NCI-H526 treated with DMSO at 0.1 percent for 48 hours (cell line): Measurements from ENCODE around the gene PKP4.
"Not testable (repeated sequence)": the region's sequence is repeated elsewhere in the genome, so short reads cannot be mapped to it uniquely, and the experiment has no call there.

Source experiments
- DNase-seq: peaks from one replicate; lab custom pipeline; 2025; lab: John Stamatoyannopoulos, UW

PKP4 gene

DNA sequence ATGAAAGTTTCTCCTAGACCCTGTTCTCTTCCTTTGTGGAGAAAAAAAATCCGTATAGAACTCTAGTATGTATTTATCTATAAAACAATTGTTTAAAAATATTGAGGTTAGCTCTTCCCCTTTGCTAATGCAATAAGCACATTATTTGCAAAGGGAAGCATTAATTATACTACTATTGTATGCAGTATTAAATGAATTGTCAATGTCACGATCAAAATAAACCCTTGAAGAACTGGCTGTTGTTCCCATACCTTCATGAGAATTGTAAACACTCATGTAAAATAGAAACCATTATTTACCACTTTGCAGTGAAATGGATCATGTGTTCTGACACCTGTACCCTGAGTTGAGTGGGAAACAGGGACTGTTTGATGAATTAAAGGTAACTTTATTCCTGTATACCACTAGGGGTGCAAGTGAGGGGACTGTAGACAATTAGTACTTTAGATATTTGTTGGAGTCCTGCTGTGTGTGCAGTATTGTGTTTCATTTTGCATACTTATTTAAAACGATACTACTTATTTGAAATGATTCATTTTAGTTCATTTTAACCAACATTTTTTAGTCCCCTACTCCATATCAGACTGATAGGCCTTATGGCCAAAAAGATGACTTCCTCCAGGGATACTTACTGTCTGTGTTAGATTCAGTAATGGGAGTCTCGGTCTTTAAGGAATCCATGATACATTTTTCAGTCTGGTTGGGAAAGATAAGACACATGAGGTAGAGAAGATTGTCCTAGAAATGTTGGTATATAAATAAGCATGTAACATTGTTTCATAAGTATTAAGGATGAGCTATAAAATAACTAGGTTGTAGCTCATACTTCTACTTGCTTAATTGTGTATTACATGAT lies 7.9 kb downstream of the PKP4 start:
- DNase-seq: peak; percentile 33

DNA sequence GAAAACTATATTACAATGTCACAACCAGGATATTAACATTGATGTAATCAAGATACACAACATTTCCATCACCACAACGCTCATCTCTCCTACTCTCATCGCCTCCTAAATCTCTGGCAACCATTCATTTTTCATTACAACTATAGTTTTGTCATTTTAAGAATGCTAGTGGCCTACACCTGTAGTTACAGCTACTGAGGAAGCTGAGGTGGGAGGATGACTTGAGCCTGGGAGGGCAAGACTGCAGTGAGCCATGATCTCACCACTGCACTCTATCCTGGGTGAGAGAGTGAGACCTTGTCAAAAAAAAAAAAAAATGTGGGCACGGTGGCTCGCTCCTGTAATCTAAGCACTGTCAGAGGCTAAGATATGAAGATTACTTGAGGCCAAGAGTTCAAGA lies 10.5 kb downstream of the PKP4 start:
- DNase-seq: no peak

GRCh38 chr2:158472829-158473228 lies 16.1 kb downstream of the PKP4 start:
- not testable (repeated sequence) for DNase-seq

- not testable (repeated sequence) for DNase-seq
Observed at GRCh38 chr2:158473300-158473699, 16.5 kb downstream of the PKP4 start.

GRCh38 chr2:158473719-158474392 lies 17.1 kb downstream of the PKP4 start:
- DNase-seq: no peak

DNA sequence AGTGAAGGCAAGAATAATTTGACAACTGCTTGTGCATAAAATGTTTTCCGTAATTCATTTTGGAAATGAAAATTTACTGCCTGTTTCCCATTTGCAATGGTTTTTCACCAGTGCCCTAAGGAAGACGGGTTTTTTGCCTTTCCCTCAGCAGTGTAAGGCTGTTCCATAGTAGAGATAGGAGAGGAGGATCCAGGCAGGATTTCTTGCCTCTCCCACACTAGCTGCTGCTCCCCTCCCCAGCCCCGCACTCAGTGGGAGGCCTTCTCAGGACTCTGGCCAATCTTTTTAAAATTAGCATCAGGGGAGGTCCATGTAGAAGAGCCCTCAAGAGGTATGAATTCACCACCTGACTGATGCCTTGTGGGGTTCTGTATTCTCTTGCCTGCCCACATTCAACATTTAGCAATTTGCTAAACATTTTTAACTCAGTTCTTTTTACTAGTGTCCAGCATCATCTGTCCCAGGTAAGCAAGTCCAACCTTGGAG lies 17.8 kb downstream of the PKP4 start:
- not testable (repeated sequence) for DNase-seq

GRCh38 chr2:158477202-158477601 lies 20.4 kb downstream of the PKP4 start:
- DNase-seq: no peak

DNA sequence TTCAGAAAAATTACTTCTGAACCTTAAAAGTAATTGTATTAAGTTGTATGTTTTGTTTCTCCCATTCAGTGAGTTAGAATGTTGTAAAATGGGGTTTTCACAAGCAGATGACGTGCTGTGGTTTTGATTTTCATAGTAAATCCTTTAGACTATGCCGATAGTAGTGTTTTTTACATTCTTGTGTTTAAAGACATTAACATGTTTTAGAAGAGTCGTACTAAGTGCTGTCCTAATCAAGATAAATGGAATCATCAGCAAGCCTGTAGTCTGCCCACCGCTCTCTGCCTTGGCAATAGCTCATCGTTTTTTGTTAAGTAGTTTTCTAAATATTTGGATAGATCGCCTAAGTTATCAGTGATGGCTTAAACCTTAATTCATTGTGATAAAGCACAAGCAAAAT lies 21.5 kb downstream of the PKP4 start:
- no peak for DNase-seq

- DNase-seq: no peak
Observed at GRCh38 chr2:158478816-158479215, 22.1 kb downstream of the PKP4 start.

DNA sequence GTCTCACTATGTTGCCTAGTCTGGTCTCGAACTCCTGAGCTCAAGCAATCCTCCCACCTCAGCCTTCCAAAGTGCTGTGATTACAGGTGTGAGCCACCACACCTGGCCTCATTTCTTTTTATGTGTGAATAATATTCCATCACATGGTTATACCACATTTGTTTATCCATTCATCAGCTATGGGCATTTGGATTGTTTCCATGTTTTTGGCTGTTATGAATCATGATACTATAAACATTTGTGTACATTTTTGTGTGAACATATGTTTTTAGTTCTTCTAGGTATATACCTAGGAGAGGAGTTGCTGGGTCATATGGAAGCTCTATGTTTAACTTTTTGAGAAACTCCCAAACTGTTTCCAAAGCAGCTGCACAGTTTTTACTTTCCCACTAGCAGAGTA lies 24.4 kb downstream of the PKP4 start:
- DNase-seq: no peak

- no peak for DNase-seq
Observed at GRCh38 chr2:158482594-158482993, 25.8 kb downstream of the PKP4 start.

GRCh38 chr2:158484892-158485556 lies 28.3 kb downstream of the PKP4 start:
- DNase-seq: no peak

GRCh38 chr2:158486150-158486969 lies 29.6 kb downstream of the PKP4 start:
- DNase-seq: no peak

GRCh38 chr2:158486970-158487325 lies 30.2 kb downstream of the PKP4 start:
- DNase-seq: no peak

DNA sequence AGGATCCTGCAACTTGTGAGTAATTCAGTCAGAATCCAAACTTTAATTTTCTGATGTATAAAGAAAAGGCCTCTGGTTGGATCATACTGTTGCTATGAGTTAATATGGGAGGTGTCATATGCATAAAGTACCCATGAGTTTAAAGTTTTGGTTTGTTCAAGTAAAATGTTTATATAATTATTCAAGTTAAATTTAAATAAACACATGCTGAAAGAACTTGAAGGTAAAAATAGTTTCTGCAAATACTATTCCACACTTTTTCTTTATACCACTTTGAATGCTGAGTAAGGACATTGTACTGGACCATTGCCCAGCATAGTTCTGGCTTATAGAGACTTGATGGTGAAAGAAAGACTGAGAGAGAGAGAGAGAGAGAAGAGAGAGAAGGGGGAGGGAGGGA lies 30.7 kb downstream of the PKP4 start:
- no peak for DNase-seq

- DNase-seq: no peak
Observed at GRCh38 chr2:158488442-158489216, 31.9 kb downstream of the PKP4 start.

DNA sequence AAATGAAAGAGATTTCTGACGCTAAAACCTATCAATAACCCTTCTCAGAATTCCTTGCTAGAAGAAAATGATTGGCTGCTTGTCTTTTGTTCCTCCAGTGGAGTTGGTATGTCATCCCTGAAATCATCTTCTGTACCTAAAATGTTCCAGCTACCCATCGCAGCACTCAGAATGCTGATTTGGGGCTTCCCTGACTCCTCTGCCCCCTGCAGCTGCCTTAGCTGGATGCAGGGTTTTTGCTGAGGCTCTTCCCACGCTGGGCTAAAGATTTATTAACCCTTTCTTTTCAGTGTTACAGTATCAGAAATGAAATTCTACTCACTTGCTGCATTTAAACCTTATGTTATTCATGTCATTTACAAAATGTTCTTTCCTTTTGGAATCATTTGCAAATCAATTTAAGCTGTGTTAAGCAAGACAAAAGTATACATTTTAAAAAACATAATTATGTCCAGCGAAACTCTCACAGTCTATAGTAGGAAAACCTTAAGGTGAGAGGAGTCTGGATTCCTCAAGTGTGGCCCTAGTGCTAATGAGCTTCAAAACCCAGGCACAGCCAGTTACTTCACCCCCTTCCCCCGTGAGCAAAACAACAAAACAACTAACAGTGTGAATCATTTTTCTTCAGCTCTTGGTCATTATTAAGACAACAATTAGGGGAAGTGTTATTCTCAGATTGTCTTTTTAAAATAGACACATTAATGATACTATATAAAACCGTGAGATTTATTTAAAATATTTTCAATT lies 32.8 kb downstream of the PKP4 start:
- no peak for DNase-seq

DNA sequence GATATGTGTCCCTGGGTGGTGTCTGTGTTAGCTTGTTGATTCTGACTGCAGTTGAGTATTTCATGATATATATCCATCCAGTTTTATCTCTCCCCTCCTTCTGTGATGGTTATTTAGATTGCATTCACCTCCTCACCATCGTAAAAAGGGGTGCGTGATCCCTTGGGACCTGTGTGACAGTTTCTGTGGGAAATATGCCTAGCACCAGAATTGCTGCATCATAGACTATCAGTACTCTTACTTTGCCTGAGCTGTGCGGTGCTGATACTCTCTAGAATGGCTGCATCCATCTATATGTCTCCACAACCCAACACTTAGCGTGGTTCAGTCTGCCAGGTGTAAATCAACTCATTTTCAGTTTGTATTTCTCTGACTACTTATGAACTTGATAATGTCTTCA lies 34.3 kb downstream of the PKP4 start:
- no peak for DNase-seq

DNA sequence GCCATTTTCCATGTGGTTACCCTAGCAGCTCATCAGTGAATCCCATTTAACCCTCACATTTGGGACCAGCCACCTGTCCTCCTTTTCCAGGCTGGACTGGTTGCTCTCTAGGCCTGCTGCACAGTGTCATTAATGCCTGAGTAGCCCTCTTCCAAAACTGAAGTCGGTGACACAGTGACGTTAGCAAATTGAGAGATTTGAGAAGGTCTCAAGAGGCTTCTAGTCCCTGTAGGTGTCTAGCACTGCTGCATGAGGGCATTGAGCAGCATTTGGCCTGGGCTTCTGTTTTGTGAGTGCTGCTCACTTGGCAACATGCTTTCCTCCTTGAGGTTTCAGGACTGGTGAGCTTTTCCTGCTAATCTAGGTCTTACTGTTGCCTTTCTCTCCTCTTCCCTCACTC lies 36.7 kb downstream of the PKP4 start:
- DNase-seq: no peak

GRCh38 chr2:158495175-158495574 lies 38.4 kb downstream of the PKP4 start:
- no peak for DNase-seq
